IPS DF 6.9 (cell line): Measurements from ENCODE around the gene CT45A5.
"Not testable (repeated sequence)": the region's sequence is repeated elsewhere in the genome, so short reads cannot be mapped to it uniquely, and the experiment has no call there.

Experiments
- DNase-seq: peaks from one replicate; pipeline ENCODE4 v3.0.0-alpha.2; 2013; ENCODE audit warnings: low read depth, low spot score
- H3K27ac ChIP-seq: one replicate; pipeline ENCODE4 v1.5.1; 2013; ENCODE audit warnings: low read length, control low read depth
- H3K27me3 ChIP-seq: 2 replicates; pipeline ENCODE4 v1.6.1; 2013; ENCODE audit warnings: mild to moderate bottlenecking, low read length; ENCODE audit not compliant: control insufficient read depth, insufficient read depth
- H3K36me3 ChIP-seq: 2 replicates; pipeline ENCODE4 v1.6.1; 2013; ENCODE audit warnings: low read length; ENCODE audit not compliant: control insufficient read depth, insufficient read depth
- H3K4me1 ChIP-seq: 2 replicates; pipeline ENCODE4 v1.6.1; 2013; ENCODE audit warnings: low read length; ENCODE audit not compliant: control insufficient read depth, insufficient read depth
- H3K4me3 ChIP-seq: 2 replicates; pipeline ENCODE4 v1.5.1; 2013; ENCODE audit warnings: mild to moderate bottlenecking, low read length
- H3K9me3 ChIP-seq: 2 replicates; pipeline ENCODE4 v1.6.1; 2013; ENCODE audit warnings: low read length, inconsistent platforms; ENCODE audit not compliant: control insufficient read depth, insufficient read depth
- WGBS: extraction: QIAGEN DNeasy Blood & Tissue Kit; methylation state at CpG from one replicate; pipeline ENCODE4 v1.1.7; 2013; ENCODE audit warnings: mixed read lengths, missing lambda C conversion rate; ENCODE audit not compliant: insufficient read length, insufficient coverage; 5-methylcytosine and 5-hydroxymethylcytosine counted together

CT45A5 gene, protein sequence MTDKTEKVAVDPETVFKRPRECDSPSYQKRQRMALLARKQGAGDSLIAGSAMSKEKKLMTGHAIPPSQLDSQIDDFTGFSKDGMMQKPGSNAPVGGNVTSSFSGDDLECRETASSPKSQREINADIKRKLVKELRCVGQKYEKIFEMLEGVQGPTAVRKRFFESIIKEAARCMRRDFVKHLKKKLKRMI

DNA sequence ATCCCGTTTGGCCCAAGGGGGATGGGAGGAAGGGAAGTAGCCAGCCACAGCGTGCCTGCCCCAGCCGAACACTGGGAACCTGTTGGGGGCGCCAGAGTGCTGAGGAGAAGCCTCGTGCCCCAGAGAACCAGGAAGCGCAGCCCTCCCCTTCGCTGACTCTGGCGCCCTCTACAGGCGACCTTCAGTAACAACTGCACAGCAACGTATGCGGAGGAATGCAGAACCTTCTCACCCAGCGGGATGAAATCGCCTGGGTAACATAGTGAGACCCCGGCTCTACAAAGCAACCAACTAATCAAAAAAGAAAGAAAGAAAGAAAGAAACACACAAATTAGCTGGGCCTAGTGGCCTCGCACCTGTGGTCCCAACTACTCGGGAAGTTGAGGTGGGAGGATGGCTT lies at the start of gene CT45A5:
CT45A5 (minus strand) TSS at position 101 of the 400 bp plus-strand sequence. CDS start 3,774 bp downstream, outside the sequence.
- H3K27ac ChIP-seq, H3K36me3 ChIP-seq, H3K9me3 ChIP-seq, H3K4me3 ChIP-seq, H3K4me1 ChIP-seq, DNase-seq, H3K27me3 ChIP-seq: not testable (repeated sequence)
- no CpG with 5 or more reads among the region's 16 CpGs for WGBS

DNA sequence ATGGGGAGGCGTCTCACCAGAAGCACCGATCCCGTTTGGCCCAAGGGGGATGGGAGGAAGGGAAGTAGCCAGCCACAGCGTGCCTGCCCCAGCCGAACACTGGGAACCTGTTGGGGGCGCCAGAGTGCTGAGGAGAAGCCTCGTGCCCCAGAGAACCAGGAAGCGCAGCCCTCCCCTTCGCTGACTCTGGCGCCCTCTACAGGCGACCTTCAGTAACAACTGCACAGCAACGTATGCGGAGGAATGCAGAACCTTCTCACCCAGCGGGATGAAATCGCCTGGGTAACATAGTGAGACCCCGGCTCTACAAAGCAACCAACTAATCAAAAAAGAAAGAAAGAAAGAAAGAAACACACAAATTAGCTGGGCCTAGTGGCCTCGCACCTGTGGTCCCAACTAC lies 34.6 kb upstream of the CT45A5 start, which contains the start of gene CT45A2:
CT45A2 (minus strand) TSS at position 101 of the 400 bp plus-strand sequence. CDS start 3,747 bp downstream, outside the sequence.
- not testable (repeated sequence) for H3K4me3 ChIP-seq, DNase-seq, H3K36me3 ChIP-seq, H3K27me3 ChIP-seq, H3K27ac ChIP-seq, H3K4me1 ChIP-seq, H3K9me3 ChIP-seq
- no CpG with 5 or more reads among the region's 17 CpGs for WGBS

DNA sequence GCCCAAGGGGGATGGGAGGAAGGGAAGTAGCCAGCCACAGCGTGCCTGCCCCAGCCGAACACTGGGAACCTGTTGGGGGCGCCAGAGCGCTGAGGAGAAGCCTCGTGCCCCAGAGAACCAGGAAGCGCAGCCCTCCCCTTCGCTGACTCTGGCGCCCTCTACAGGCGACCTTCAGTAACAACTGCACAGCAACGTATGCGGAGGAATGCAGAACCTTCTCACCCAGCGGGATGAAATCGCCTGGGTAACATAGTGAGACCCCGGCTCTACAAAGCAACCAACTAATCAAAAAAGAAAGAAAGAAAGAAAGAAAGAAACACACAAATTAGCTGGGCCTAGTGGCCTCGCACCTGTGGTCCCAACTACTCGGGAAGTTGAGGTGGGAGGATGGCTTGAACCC lies 17.4 kb upstream of the CT45A5 start, which contains the start of gene CT45A6:
CT45A6 (minus strand) TSS at position 101 of the 400 bp plus-strand sequence. CDS start 3,794 bp downstream, outside the sequence.
- no CpG with 5 or more reads among the region's 16 CpGs for WGBS
- not testable (repeated sequence) for DNase-seq, H3K27ac ChIP-seq, H3K4me1 ChIP-seq, H3K27me3 ChIP-seq, H3K9me3 ChIP-seq, H3K4me3 ChIP-seq, H3K36me3 ChIP-seq

DNA sequence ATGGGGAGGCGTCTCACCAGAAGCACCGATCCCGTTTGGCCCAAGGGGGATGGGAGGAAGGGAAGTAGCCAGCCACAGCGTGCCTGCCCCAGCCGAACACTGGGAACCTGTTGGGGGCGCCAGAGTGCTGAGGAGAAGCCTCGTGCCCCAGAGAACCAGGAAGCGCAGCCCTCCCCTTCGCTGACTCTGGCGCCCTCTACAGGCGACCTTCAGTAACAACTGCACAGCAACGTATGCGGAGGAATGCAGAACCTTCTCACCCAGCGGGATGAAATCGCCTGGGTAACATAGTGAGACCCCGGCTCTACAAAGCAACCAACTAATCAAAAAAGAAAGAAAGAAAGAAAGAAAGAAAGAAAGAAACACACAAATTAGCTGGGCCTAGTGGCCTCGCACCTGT lies 17.2 kb downstream of the CT45A5 start, which contains the start of gene CT45A3:
CT45A3 (minus strand) TSS at position 101 of the 400 bp plus-strand sequence. CDS start 3,747 bp downstream, outside the sequence.
- not testable (repeated sequence) for H3K4me1 ChIP-seq, H3K4me3 ChIP-seq, H3K27ac ChIP-seq, H3K36me3 ChIP-seq, H3K9me3 ChIP-seq, DNase-seq, H3K27me3 ChIP-seq
- no CpG with 5 or more reads among the region's 17 CpGs for WGBS

DNA sequence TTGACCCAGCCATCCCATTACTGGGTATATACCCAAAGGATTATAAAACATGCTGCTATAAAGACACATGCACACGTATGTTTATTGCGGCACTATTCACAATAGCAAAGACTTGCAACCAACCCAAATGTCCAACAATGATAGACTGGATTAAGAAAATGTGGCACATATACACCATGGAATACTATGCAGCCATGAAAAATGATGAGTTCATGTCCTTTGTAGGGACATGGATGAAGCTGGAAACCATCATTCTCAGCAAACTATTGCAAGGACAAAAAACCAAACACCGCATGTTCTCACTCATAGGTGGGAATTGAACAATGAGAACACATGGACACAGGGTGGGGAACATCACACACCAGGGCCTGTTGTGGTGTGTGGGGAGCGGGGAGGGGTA lies 40.6 kb downstream of the CT45A5 start:
- H3K4me1 ChIP-seq, H3K27ac ChIP-seq, H3K27me3 ChIP-seq, H3K9me3 ChIP-seq, DNase-seq, H3K4me3 ChIP-seq, H3K36me3 ChIP-seq: not testable (repeated sequence)
- no CpG with 5 or more reads among the region's 4 CpGs for WGBS

DNA sequence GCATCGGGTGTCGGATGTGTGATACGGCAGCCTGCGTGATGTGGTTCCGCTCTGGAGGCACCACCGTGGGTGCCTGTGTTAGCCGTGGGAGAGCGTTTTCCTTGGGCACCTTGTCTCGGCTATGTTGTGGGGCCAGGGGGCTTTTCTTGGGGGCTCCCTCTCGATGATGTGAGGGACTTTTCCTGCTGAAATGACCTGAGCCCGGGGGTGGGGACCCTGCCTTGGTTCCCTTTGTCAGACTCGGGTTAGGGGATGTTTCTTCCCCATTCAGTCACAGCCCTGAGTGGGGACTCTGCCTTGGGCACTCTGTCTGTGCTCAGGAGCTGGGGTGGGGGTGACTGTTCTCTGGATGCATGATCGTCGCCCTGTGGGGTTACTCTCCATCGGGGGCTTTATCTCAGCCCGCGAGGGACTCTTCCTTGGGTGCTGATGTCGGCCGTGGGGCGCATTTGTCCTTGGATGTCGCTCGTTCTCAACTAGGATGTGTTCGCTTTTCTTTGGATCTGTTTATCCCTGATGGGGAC lies 44.0 kb downstream of the CT45A5 start:
- H3K27me3 ChIP-seq = no peaks in the 10 kb centered on the region
- no peaks in the 10 kb centered on the region for H3K9me3 ChIP-seq
- no CpG with 5 or more reads among the region's 23 CpGs for WGBS
- DNase-seq = no peak
- H3K27ac ChIP-seq = no peak overlapping the region
- no peaks in the 10 kb centered on the region for H3K36me3 ChIP-seq
- H3K4me1 ChIP-seq = no peaks in the 10 kb centered on the region
- H3K4me3 ChIP-seq = no peak overlapping the region

DNA sequence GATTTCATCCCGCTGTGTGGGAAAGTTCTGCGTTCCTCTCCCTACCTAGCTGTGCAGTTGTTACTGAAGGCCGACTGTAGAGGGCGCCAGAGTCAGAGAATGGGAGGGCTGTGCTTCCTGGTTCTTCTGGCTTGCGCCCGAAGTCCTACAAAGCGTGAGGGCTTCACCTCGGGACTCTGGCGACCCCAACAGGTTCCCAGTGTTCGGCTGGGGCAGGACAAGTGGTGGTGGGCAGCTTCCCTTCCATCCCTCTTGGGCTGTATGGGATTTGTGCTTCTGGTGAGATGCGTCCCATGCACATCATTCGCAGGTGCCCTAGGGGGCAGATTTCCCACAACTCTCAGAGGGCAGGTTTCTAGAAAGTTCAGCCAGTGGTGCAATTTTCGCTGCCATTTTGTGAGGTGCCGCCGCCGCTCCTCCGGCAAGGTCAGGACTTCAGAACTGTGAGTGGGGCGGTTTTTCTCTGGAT lies 44.6 kb downstream of the CT45A5 start:
- no peak overlapping the region for H3K4me3 ChIP-seq
- H3K27me3 ChIP-seq = no peaks in the 10 kb centered on the region
- no peak for DNase-seq
- no peaks in the 10 kb centered on the region for H3K9me3 ChIP-seq
- no CpG with 5 or more reads among the region's 18 CpGs for WGBS
- H3K27ac ChIP-seq = no peak overlapping the region
- H3K4me1 ChIP-seq = no peaks in the 10 kb centered on the region
- H3K36me3 ChIP-seq = no peaks in the 10 kb centered on the region

DNA sequence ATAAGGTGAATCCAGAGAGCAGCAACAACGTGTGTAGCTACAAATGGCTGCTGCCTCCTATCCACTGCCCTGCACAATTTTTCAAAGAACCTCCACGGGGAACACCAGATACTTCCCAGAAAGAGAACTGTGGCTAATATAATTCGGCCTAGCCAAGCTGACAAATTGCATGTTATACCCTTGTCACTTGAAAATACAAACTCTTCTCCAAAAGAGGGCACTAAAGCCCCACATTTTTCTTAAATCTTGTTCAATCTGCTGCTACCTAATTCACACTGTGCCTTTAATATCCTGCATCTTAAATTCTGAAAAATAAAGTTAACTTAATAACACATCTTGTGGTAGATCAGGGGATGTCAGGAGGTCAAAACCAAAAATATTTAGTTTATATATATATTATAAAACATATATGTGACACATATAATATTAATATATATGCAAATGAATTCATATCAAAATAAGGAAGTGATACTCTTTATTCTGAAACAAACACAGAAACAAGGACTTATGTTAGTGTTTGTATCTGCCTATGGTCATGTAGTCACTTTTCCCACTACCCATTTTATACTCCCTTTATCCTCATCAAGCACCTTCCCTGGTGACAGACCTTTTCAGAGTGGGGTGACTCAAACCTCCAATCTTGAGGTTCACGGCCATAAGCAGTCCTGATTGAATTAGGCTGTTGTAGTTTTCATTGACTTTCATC lies 47.8 kb downstream of the CT45A5 start:
- WGBS = no CpG with 5 or more reads among the region's 4 CpGs
- Histone ChIP-seq H3K27me3 (no peaks in the 10 kb centered on the region), H3K9me3 (no peaks in the 10 kb centered on the region), H3K27ac (no peak overlapping the region), H3K4me3 (no peak overlapping the region), H3K36me3 (no peaks in the 10 kb centered on the region), H3K4me1 (no peaks in the 10 kb centered on the region)
- no peak for DNase-seq

DNA sequence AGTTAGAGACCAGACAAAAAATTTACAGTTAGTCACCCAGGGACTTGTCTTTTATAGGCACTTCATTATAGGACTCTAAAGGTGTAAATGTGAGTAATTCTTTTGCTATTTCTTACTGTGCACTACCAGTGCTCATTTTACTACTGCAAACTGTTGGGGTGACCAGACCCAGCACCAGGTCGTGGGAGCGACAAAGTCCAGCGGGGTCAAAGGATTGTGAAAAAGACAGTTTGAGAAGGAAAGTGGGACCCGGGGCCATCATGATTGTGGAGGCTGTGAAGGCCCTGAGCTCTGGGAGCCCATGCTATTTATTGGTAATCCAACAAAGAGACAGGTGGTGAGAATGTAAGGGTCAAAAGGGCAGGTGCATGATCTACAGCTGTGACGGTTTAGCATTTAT lies 50.6 kb downstream of the CT45A5 start:
- not testable (repeated sequence) for H3K27ac ChIP-seq, H3K4me1 ChIP-seq, H3K9me3 ChIP-seq, H3K4me3 ChIP-seq, H3K36me3 ChIP-seq, H3K27me3 ChIP-seq, DNase-seq
- WGBS = no CpG with 5 or more reads among the region's 5 CpGs
